Liver (tissue), 9 donors: ENCODE results near the gene CKAP5. TPM values are rescaled to one million over a fixed set of nuclear protein-coding genes. Genes with fewer than 3 reads are reported as not detected.

Experiments
- DNase-seq: peaks from one replicate; pipeline ENCODE4 v3.0.0-alpha.2; 2017; ENCODE audit warnings: low spot score
- H3K27ac ChIP-seq, 2 donors: one replicate each; pipeline ENCODE4 v1.7.0; 2013; ENCODE audit warnings: inconsistent platforms in 2 of 2, low read length in 2 of 2, control low read depth in 1 of 2, low read depth in 1 of 2, mild to moderate bottlenecking in 1 of 2
- H3K27me3 ChIP-seq, 4 donors: one replicate each; pipeline versions ENCODE4 v1.6.1 to v1.7.0; 2013; ENCODE audit warnings: low read length in 3 of 4, inconsistent platforms in 1 of 4, mild to moderate bottlenecking in 1 of 4, moderate library complexity in 1 of 4; ENCODE audit not compliant: control insufficient read depth in 4 of 4, insufficient read depth in 4 of 4
- H3K36me3 ChIP-seq, 4 donors: one replicate each; pipeline versions ENCODE4 v1.6.1 to v1.7.0; 2013; ENCODE audit warnings: low read length in 3 of 4, mild to moderate bottlenecking in 3 of 4, low read depth in 1 of 4, moderate library complexity in 1 of 4; ENCODE audit not compliant: control insufficient read depth in 4 of 4, insufficient read depth in 3 of 4
- H3K4me1 ChIP-seq, 4 donors: one replicate each; pipeline versions ENCODE4 v1.6.1 to v1.7.0; 2013; ENCODE audit warnings: low read length in 3 of 4, mild to moderate bottlenecking in 3 of 4, moderate library complexity in 1 of 4; ENCODE audit not compliant: control insufficient read depth in 4 of 4, insufficient read depth in 4 of 4
- H3K4me3 ChIP-seq, 3 donors: one replicate each; pipeline versions ENCODE4 v1.6.1 to v1.7.0; 2013; ENCODE audit warnings: low read length in 3 of 3, control low read depth in 1 of 3, low read depth in 1 of 3, mild to moderate bottlenecking in 1 of 3
- H3K9ac ChIP-seq, 2 donors: one replicate each; pipeline ENCODE4 v1.7.0; 2013; ENCODE audit warnings: low read length in 2 of 2, mild to moderate bottlenecking in 2 of 2, moderate library complexity in 2 of 2, control low read depth in 1 of 2, low read depth in 1 of 2
- H3K9me3 ChIP-seq, 4 donors: one replicate each; pipeline versions ENCODE4 v1.6.1 to v1.7.0; 2013; ENCODE audit warnings: low read length in 3 of 4; ENCODE audit not compliant: control insufficient read depth in 4 of 4
- ATF3 ChIP-seq: IDR thresholded peaks from 2 replicates; pipeline ENCODE4 v1.6.1; 2016; ENCODE audit warnings: antibody characterized with exemption
- CTCF ChIP-seq: fragments of 150-350 bp; IDR thresholded peaks from 2 replicates; pipeline ENCODE4 v1.5.1; 2017; ENCODE audit warnings: improper control_type of control experiment, low read depth, low read length; ENCODE audit not compliant: missing input control
- EGR1 ChIP-seq, 2 donors: IDR thresholded peaks; 2 replicates each; pipeline ENCODE4 v1.6.1; 2016 to 2018; ENCODE audit warnings: antibody characterized with exemption in 2 of 2, low read depth in 2 of 2
- FOXA1 ChIP-seq: IDR thresholded peaks from 2 replicates; pipeline ENCODE4 v1.6.1; 2016; ENCODE audit warnings: antibody characterized with exemption
- FOXA2 ChIP-seq: IDR thresholded peaks from 2 replicates; pipeline ENCODE4 v1.6.1; 2016; ENCODE audit warnings: antibody characterized with exemption
- HNF4A ChIP-seq, 2 donors: conservative IDR thresholded peaks; 2 replicates each; pipeline ENCODE4 v1.6.1; 2016; ENCODE audit warnings: antibody characterized with exemption in 2 of 2, mild to moderate bottlenecking in 2 of 2
- HNF4G ChIP-seq: IDR thresholded peaks from 2 replicates; pipeline ENCODE4 v1.6.1; 2016; ENCODE audit warnings: antibody characterized with exemption
- JUND ChIP-seq, 2 donors: IDR thresholded peaks; 2 replicates each; pipeline ENCODE4 v1.6.1; 2016; ENCODE audit warnings: antibody characterized with exemption in 2 of 2
- NR2F2 ChIP-seq: IDR thresholded peaks from 2 replicates; pipeline ENCODE4 v1.6.1; 2016; ENCODE audit warnings: antibody characterized with exemption
- SP1 ChIP-seq: IDR thresholded peaks from 2 replicates; pipeline ENCODE4 v1.6.1; 2018; ENCODE audit warnings: antibody characterized with exemption, mild to moderate bottlenecking
- YY1 ChIP-seq: IDR thresholded peaks from 2 replicates; pipeline ENCODE4 v1.6.1; 2016; ENCODE audit warnings: antibody characterized with exemption, mild to moderate bottlenecking
- WGBS: extraction: QIAGEN DNeasy Blood & Tissue Kit; methylation state at CpG from one replicate; pipeline ENCODE4 v1.1.7; 2013; 5-methylcytosine and 5-hydroxymethylcytosine counted together
- polyA plus RNA-seq, 2 donors: library from polyadenylated mRNA; stranded (reverse) in 1 of 2; unstranded in 1 of 2; fragments of 200-250 nt in 1 of 2; fragments of >200 nt in 1 of 2; fragmentation: Nextera tagmentation in 1 of 2; extraction: Ambion mirVana in 1 of 2; gene quantifications; one replicate each; pipeline versions ENCODE4 v1.2.1 to v1.2.3, GENCODE V29; 2013 to 2015
- total RNA-seq, 2 donors: library from RNA; depleted of rRNA; stranded (reverse); fragments of >200 nt; gene quantifications; one replicate each; pipeline ENCODE4 v1.2.3, GENCODE V29; 2014
- TF ChIP-seq, protein P1 (sequence below): IDR thresholded peaks from 2 replicates; pipeline ENCODE4 v1.6.1; 2016; ENCODE audit warnings: antibody characterized with exemption
- TF ChIP-seq, protein P2 (sequence below): IDR thresholded peaks from 2 replicates; pipeline ENCODE4 v1.6.1; 2016; ENCODE audit warnings: antibody characterized with exemption
- donor health status: healthy.
- donor health status: healthy.
- donor health status: healthy.
- donor health status: healthy.
- donor health status: healthy.

CKAP5 gene
- total and polyA plus RNA-seq, 4 donors: 6.1 to 70.4 (median 15.4) TPM

DNA sequence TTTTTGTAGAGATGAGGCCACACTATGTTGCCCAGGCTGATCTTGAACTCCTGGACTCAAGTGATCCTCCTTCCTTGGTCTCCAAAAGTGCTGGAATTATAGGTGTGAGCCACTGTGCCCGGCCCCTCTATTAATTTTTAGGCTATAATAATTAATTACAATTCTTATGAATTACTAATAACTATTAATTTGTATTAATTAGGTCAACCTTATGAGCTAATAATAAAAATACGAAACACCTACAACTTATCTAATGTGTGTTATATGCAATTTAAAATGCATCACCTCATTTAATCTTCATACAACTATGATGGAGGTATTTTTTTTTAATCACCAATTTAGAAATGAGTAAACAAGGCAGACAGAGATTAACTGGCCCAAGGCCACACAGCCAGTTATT, 46.0 kb upstream of the CKAP5 start:
- DNase-seq: no peak
- no peaks in the 10 kb centered on the region for H3K27me3 ChIP-seq
- no peaks in the 10 kb centered on the region for H3K36me3 ChIP-seq
- no peak overlapping the region for H3K27ac ChIP-seq
- TF ChIP-seq, protein P1, sequence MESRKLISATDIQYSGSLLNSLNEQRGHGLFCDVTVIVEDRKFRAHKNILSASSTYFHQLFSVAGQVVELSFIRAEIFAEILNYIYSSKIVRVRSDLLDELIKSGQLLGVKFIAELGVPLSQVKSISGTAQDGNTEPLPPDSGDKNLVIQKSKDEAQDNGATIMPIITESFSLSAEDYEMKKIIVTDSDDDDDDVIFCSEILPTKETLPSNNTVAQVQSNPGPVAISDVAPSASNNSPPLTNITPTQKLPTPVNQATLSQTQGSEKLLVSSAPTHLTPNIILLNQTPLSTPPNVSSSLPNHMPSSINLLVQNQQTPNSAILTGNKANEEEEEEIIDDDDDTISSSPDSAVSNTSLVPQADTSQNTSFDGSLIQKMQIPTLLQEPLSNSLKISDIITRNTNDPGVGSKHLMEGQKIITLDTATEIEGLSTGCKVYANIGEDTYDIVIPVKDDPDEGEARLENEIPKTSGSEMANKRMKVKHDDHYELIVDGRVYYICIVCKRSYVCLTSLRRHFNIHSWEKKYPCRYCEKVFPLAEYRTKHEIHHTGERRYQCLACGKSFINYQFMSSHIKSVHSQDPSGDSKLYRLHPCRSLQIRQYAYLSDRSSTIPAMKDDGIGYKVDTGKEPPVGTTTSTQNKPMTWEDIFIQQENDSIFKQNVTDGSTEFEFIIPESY: no peak
- no peak for TF ChIP-seq CTCF
- TF ChIP-seq FOXA1: no peak
- no peak for TF ChIP-seq HNF4A (conservative IDR thresholded peaks at IDR 0.05)
- peaks cover 0 to 7% (median 5%) of the 10 kb centered on the region in 4 donors for H3K4me1 ChIP-seq
- H3K4me3 ChIP-seq: no peak overlapping the region
- 91% methylated on average over 2 of the region's 2 CpGs for WGBS
- H3K9me3 ChIP-seq: no peaks in the 10 kb centered on the region
- H3K9ac ChIP-seq: no peak overlapping the region

DNA sequence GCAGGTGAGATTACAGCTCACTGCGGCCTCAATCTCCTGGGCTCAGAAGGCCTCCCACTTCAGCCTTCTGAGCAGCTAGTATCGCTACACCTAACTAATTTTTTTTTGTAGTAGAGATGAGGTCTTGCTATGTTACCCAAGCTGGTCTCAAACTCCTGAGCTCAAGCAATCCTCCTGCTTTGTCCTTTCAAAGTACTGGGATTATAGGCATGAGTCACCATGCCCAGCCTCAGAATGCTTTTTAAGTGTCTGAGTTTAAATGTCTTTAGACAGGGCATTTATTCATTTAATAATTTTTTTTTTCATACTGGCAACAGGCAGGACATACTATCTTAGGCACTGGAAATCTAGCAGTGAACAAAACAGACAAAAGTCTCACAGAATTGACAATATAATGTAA, 44.6 kb upstream of the CKAP5 start:
- Histone ChIP-seq H3K27me3 (no peaks in the 10 kb centered on the region), H3K27ac (no peak overlapping the region), H3K9ac (no peak overlapping the region), H3K4me3 (no peak overlapping the region), H3K36me3 (peaks cover 0 to 2% (median 0%) of the 10 kb centered on the region in 4 donors), H3K9me3 (no peaks in the 10 kb centered on the region), H3K4me1 (peaks cover 0 to 2% (median 2%) of the 10 kb centered on the region in 4 donors)
- 96% methylated on average over 2 of the region's 2 CpGs for WGBS
- DNase-seq: no peak
- no peak for TF ChIP-seq YY1
- no peak for TF ChIP-seq HNF4G
- no peak for TF ChIP-seq JUND (IDR thresholded peaks at IDR 0.05)
- TF ChIP-seq EGR1 (IDR thresholded peaks at IDR 0.05; ENCODE audit: low read depth in 2 of 2): no peak
- TF ChIP-seq SP1: no peak
- TF ChIP-seq CTCF: no peak
- no peak for TF ChIP-seq FOXA2
- no peak for TF ChIP-seq ATF3
- TF ChIP-seq FOXA1: no peak
- TF ChIP-seq NR2F2: no peak
- TF ChIP-seq, protein P2, sequence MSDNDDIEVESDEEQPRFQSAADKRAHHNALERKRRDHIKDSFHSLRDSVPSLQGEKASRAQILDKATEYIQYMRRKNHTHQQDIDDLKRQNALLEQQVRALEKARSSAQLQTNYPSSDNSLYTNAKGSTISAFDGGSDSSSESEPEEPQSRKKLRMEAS: no peak
